H1 (cell line): ENCODE data around the gene GABRR3. TPM values are rescaled to one million over a fixed set of nuclear protein-coding genes. Genes with fewer than 3 reads are reported as not detected.

Experiments used
- CTCF ChIA-PET: fragments of 300-600 bp; sonication (Branson Sonifier 250); formaldehyde crosslinking; loops from one replicate; lab custom pipeline; 2021; ENCODE audit not compliant: partially characterized antibody; lab: Charles Lee
- POLR2A ChIA-PET: fragments of 300-600 bp; sonication (Branson Sonifier 250); formaldehyde crosslinking; loops from one replicate; lab custom pipeline; 2021; ENCODE audit warnings: inconsistent platforms; ENCODE audit not compliant: partially characterized antibody; lab: Charles Lee
- DNase-seq, 2 experiments: peaks; one replicate each; pipeline versions ENCODE4 v3.0.0 to v3.0.0-alpha.2; 2010 to 2022; ENCODE audit warnings: low spot score in 2 of 2, low read depth in 1 of 2, mixed read lengths in 1 of 2
- FAIRE-seq: peaks from 2 replicates; lab custom pipeline; 2011; peaks lifted over from hg19 to GRCh38; lab: Jason Lieb, UNC
- H2AFZ ChIP-seq: 2 replicates; pipeline ENCODE4 v1.8.1; 2012; ENCODE audit warnings: low read length, inconsistent platforms
- H2AK5ac ChIP-seq: 2 replicates; pipeline ENCODE4 v1.6.1; 2013; ENCODE audit warnings: low read depth, low read length
- H2BK120ac ChIP-seq: replicated peaks from 2 replicates; pipeline ENCODE3; 2013; ENCODE audit warnings: low read depth, low read length, inconsistent platforms
- H2BK12ac ChIP-seq: 2 replicates; pipeline ENCODE4 v1.6.1; 2013; ENCODE audit warnings: low read depth, low read length
- H2BK15ac ChIP-seq: 2 replicates; pipeline ENCODE4 v1.6.1; 2013; ENCODE audit warnings: low read length
- H2BK20ac ChIP-seq: 2 replicates; pipeline ENCODE4 v1.6.1; 2013; ENCODE audit warnings: low read length
- H2BK5ac ChIP-seq: 2 replicates; pipeline ENCODE4 v1.6.1; 2013; ENCODE audit warnings: low read depth, low read length
- H3K14ac ChIP-seq: 2 replicates; pipeline ENCODE4 v1.6.1; 2013; ENCODE audit warnings: inconsistent platforms; ENCODE audit not compliant: insufficient read length
- H3K18ac ChIP-seq: 2 replicates; pipeline ENCODE4 v1.6.1; 2013; ENCODE audit warnings: low read length; ENCODE audit errors: extremely low read depth
- H3K23ac ChIP-seq: 2 replicates; pipeline ENCODE4 v1.6.1; 2013; ENCODE audit warnings: inconsistent platforms; ENCODE audit not compliant: insufficient read length
- H3K23me2 ChIP-seq: 2 replicates; pipeline ENCODE4 v1.6.1; 2013; ENCODE audit warnings: low read depth, low read length
- H3K27ac ChIP-seq: 2 replicates; pipeline ENCODE4 v1.6.1; 2011; ENCODE audit warnings: low read depth, low read length, inconsistent platforms
- H3K27me3 ChIP-seq, 4 experiments: replicated peaks in 1 of 4; 1 replicate in 1 of 4; 2 replicates in 3 of 4; pipeline versions ENCODE4 v1.6.1 to v1.8.1; 2011 to 2013; ENCODE audit warnings: low read length in 3 of 4, mild to moderate bottlenecking in 3 of 4, inconsistent platforms in 2 of 4, mixed read lengths in 2 of 4, moderate library complexity in 1 of 4; ENCODE audit not compliant: control insufficient read depth in 3 of 4, insufficient read depth in 3 of 4; ENCODE audit errors: extremely low read depth in 1 of 4
- H3K36me3 ChIP-seq, 4 experiments: 2 replicates each; pipeline versions ENCODE4 v1.6.1 to v1.8.1; 2011 to 2013; ENCODE audit warnings: mild to moderate bottlenecking in 4 of 4, low read length in 3 of 4, moderate library complexity in 2 of 4, control low read depth in 1 of 4, inconsistent platforms in 1 of 4; ENCODE audit not compliant: insufficient read depth in 4 of 4, control insufficient read depth in 2 of 4
- H3K4ac ChIP-seq: replicated peaks from 2 replicates; pipeline ENCODE3; 2013; ENCODE audit warnings: low read length, low read depth, mixed read lengths, inconsistent platforms; ENCODE audit not compliant: insufficient read length
- H3K4me1 ChIP-seq, 4 experiments: replicated peaks in 1 of 4; 1 replicate in 1 of 4; 2 replicates in 3 of 4; pipeline versions ENCODE4 v1.6.1 to v1.8.1; 2011 to 2013; ENCODE audit warnings: low read length in 3 of 4, inconsistent platforms in 2 of 4, mixed read lengths in 1 of 4; ENCODE audit not compliant: insufficient read depth in 4 of 4, control insufficient read depth in 3 of 4
- H3K4me2 ChIP-seq, 2 experiments: 2 replicates each; pipeline versions ENCODE4 v1.6.1 to v1.8.1; 2011 to 2013; ENCODE audit warnings: low read depth in 2 of 2, low read length in 2 of 2, control low read depth in 1 of 2, inconsistent platforms in 1 of 2, mild to moderate bottlenecking in 1 of 2; ENCODE audit not compliant: insufficient read depth in 1 of 2
- H3K4me3 ChIP-seq, 4 experiments: fragments of 200-600, 300-600 bp in 1 of 4; sonication (generic), shearing (Covaris generic), sonication (Bioruptor Twin) in 1 of 4; 2 replicates each; pipeline versions ENCODE4 v1.5.1 to v1.8.1; 2011 to 2016; ENCODE audit warnings: low read length in 4 of 4, low read depth in 3 of 4, control low read depth in 2 of 4, inconsistent platforms in 2 of 4, mild to moderate bottlenecking in 2 of 4, mixed read lengths in 1 of 4, moderate library complexity in 1 of 4; ENCODE audit not compliant: insufficient read depth in 2 of 4; ENCODE audit errors: extremely low read depth in 1 of 4
- H3K56ac ChIP-seq: replicated peaks from 2 replicates; pipeline ENCODE3; 2013; ENCODE audit warnings: low read depth, mild to moderate bottlenecking, mixed read lengths, low read length, inconsistent platforms; ENCODE audit not compliant: insufficient read length
- H3K79me1 ChIP-seq: 2 replicates; pipeline ENCODE4 v1.6.1; 2013; ENCODE audit warnings: low read depth, low read length, control low read depth
- H3K79me2 ChIP-seq, 2 experiments: 2 replicates each; pipeline versions ENCODE4 v1.6.1 to v1.8.1; 2012 to 2013; ENCODE audit warnings: low read length in 2 of 2, mild to moderate bottlenecking in 2 of 2, inconsistent platforms in 1 of 2; ENCODE audit not compliant: insufficient read depth in 2 of 2, control insufficient read depth in 1 of 2
- H3K9ac ChIP-seq, 4 experiments: replicated peaks in 1 of 4; 1 replicate in 1 of 4; 2 replicates in 3 of 4; pipeline versions ENCODE4 v1.6.1 to v1.8.1; 2011 to 2013; ENCODE audit warnings: low read depth in 3 of 4, low read length in 3 of 4, control low read depth in 2 of 4, mild to moderate bottlenecking in 2 of 4, moderate library complexity in 2 of 4, inconsistent platforms in 1 of 4; ENCODE audit errors: extremely low read depth in 1 of 4
- H3K9me3 ChIP-seq, 2 experiments: 2 replicates each; pipeline versions ENCODE4 v1.6.1 to v1.8.1; 2012 to 2013; ENCODE audit warnings: mild to moderate bottlenecking in 2 of 2, moderate library complexity in 2 of 2, control low read depth in 1 of 2, inconsistent platforms in 1 of 2, low read depth in 1 of 2, low read length in 1 of 2, mixed read lengths in 1 of 2; ENCODE audit not compliant: insufficient read depth in 2 of 2
- H4K20me1 ChIP-seq, 2 experiments: replicated peaks in 1 of 2; 2 replicates each; pipeline versions ENCODE3 to v1.8.1; 2011 to 2013; ENCODE audit warnings: inconsistent platforms in 2 of 2, low read length in 2 of 2, mild to moderate bottlenecking in 1 of 2; ENCODE audit not compliant: insufficient read depth in 2 of 2, control insufficient read depth in 1 of 2
- H4K5ac ChIP-seq: 2 replicates; pipeline ENCODE4 v1.6.1; 2013; ENCODE audit warnings: low read length, low read depth, mixed read lengths, inconsistent platforms; ENCODE audit not compliant: insufficient read length
- H4K8ac ChIP-seq: 2 replicates; pipeline ENCODE4 v1.8.0; 2013; ENCODE audit warnings: mild to moderate bottlenecking, moderate library complexity, low read length, inconsistent platforms; ENCODE audit not compliant: insufficient read depth; ENCODE audit errors: extremely low read depth
- H4K91ac ChIP-seq: replicated peaks from 2 replicates; pipeline ENCODE3; 2013; ENCODE audit warnings: low read length, mixed read lengths, inconsistent platforms; ENCODE audit not compliant: insufficient read length
- CTCF ChIP-seq, 3 experiments: IDR thresholded peaks; 1 replicate in 2 of 3; 2 replicates in 1 of 3; pipeline versions ENCODE4 v1.5.1 to v1.6.1; 2011; ENCODE audit warnings: low read length in 3 of 3, mild to moderate bottlenecking in 3 of 3, inconsistent platforms in 2 of 3, low read depth in 1 of 3, moderate library complexity in 1 of 3; ENCODE audit not compliant: insufficient read depth in 1 of 3; ENCODE audit errors: control extremely low read depth in 1 of 3
- RAD21 ChIP-seq, 2 experiments: IDR thresholded peaks in 1 of 2; conservative IDR thresholded peaks in 1 of 2; 2 replicates each; pipeline ENCODE4 v1.6.1; 2011; ENCODE audit warnings: low read depth in 2 of 2, low read length in 2 of 2, improper control_type of control experiment in 1 of 2, inconsistent platforms in 1 of 2, mild to moderate bottlenecking in 1 of 2, moderate library complexity in 1 of 2
- RNF2 ChIP-seq: fragments of 200-900, 300-1000 bp; sonication (generic); IDR thresholded peaks from 2 replicates; pipeline ENCODE4 v1.7.1; 2016; ENCODE audit warnings: borderline replicate concordance, low read depth, mild to moderate bottlenecking, antibody characterized with exemption, low read length; ENCODE audit not compliant: poor library complexity, severe bottlenecking; ENCODE audit errors: missing control alignments
- WGBS, 2 experiments: shearing (Covaris generic) in 1 of 2; methylation state at CpG; one replicate each; pipeline versions ENCODE4 v1.1.6 to v1.1.7; 2013 to 2015; ENCODE audit warnings: low lambda C conversion rate in 2 of 2, mixed read lengths in 2 of 2, inconsistent platforms in 1 of 2, low coverage in 1 of 2, missing lambda C conversion rate in 1 of 2; ENCODE audit not compliant: insufficient replicate concordance in 2 of 2, insufficient coverage in 1 of 2, insufficient read length in 1 of 2; ENCODE audit errors: extremely low coverage in 1 of 2, missing lambda C conversion rate in 1 of 2; 5-methylcytosine and 5-hydroxymethylcytosine counted together
- polyA plus RNA-seq, 7 experiments: library from polyadenylated mRNA; depleted of rRNA in 3 of 7; stranded (reverse) in 5 of 7; unstranded in 2 of 7; fragments of >200 nt in 5 of 7; fragments of 200-250 nt in 2 of 7; gene quantifications; 1 replicate in 5 of 7; 2 replicates in 1 of 7; 4 replicates in 1 of 7; pipeline versions ENCODE4 v1.2.1 to v1.2.3, GENCODE V29; 2011 to 2013; ENCODE audit warnings: missing spikeins in 2 of 7, mixed read lengths in 2 of 7
- total RNA-seq: library from RNA; stranded (reverse); fragmentation: NEBNext Ultra II Directional; extraction: Animal tissue kit (Norgen Biotek cat#: 25700); gene quantifications from 2 replicates; pipeline ENCODE4 v1.2.1, GENCODE V29; 2021

Gene GABRR3
- total and polyA plus RNA-seq, 2 of the 8 experiments (the other 6 are each of a cell fraction or from before 2014, with no cell fraction given), result not detected

GRCh38 chr3:97967966-97968365, 67.1 kb downstream of the GABRR3 start:
- Histone ChIP-seq H3K23me2 (peaks cover 4% of the 10 kb centered on the region; the same call in 1 of the 2 replicates), H4K20me1 (no peaks in the 10 kb centered on the region), H3K9ac (no peak overlapping the region), H2AFZ (no peak overlapping the region), H2BK15ac (no peak overlapping the region), H3K4ac (no peak overlapping the region), H3K79me1 (peaks cover 2% of the 10 kb centered on the region; the same call in 1 of the 2 replicates), H3K36me3 (no peaks in the 10 kb centered on the region; a peak in 1 of 8 replicates), H4K5ac (no peak overlapping the region), H3K56ac (no peak overlapping the region), H3K4me1 (no peaks in the 10 kb centered on the region), H3K4me2 (no peak overlapping the region), H2BK5ac (no peak overlapping the region), H2BK12ac (no peak overlapping the region), H3K9me3 (no peaks in the 10 kb centered on the region), H3K79me2 (no peaks in the 10 kb centered on the region), H3K27ac (no peak overlapping the region), H2AK5ac (no peak overlapping the region), H3K27me3 (no peaks in the 10 kb centered on the region), H3K18ac (no peak overlapping the region), H2BK20ac (no peak overlapping the region), H3K14ac (no peak overlapping the region), H3K23ac (no peak overlapping the region), H4K8ac (no peak overlapping the region), H3K4me3 (no peak overlapping the region), H2BK120ac (no peak overlapping the region), H4K91ac (no peak overlapping the region)
- FAIRE-seq, result no peak
- no peak for TF ChIP-seq RNF2
- peak; percentile 62 to 73 for TF ChIP-seq RAD21 (IDR thresholded peaks at IDR 0.05 in 1 of 2, conservative IDR thresholded peaks at IDR 0.05 in 1 of 2; ENCODE audit: low read depth in 2 of 2, low read length in 2 of 2)
- peak; percentile 53 to 79 (median 67) for TF ChIP-seq CTCF (IDR thresholded peaks at IDR 0.05; ENCODE audit: control extremely low read depth in 1 of 3, insufficient read depth in 1 of 3, low read depth in 1 of 3, low read length in 3 of 3)
- ChIA-PET CTCF (interaction anchor here (0.5 to 3.1 kb wide), 23 partner anchors 9 to 944 kb away, joined by 3 to 23 read pairs (median 3); partner anchors contain the start of genes ARL6 and CRYBG3), POLR2A (interaction anchor here (0.6 to 1.6 kb wide), 4 partner anchors 9 to 22 kb away, joined by 3 to 4 read pairs (median 3); no protein-coding TSS in a partner anchor)
- no peak for DNase-seq
- 82% methylated on average over 8 of the region's 8 CpGs; no CpG with 5 or more reads in 1 of the 2 experiments for WGBS, 2 experiments
